HG02981 (cell line): ENCODE data around the gene ATG10.
A peak's percentile ranks its signal among the peaks of the same experiment; 100 is the strongest.
"Not testable (repeated sequence)": the region's sequence is repeated elsewhere in the genome, so short reads cannot be mapped to it uniquely, and the experiment has no call there.

Source experiments
- ATAC-seq: cut with Tn5 transposase; IDR thresholded peaks from one replicate; pipeline ENCODE4 v1.9.1; 2021; ENCODE audit warnings: mild to moderate bottlenecking, moderate library complexity; ENCODE audit not compliant: unreplicated experiment

The ATG10 gene

DNA sequence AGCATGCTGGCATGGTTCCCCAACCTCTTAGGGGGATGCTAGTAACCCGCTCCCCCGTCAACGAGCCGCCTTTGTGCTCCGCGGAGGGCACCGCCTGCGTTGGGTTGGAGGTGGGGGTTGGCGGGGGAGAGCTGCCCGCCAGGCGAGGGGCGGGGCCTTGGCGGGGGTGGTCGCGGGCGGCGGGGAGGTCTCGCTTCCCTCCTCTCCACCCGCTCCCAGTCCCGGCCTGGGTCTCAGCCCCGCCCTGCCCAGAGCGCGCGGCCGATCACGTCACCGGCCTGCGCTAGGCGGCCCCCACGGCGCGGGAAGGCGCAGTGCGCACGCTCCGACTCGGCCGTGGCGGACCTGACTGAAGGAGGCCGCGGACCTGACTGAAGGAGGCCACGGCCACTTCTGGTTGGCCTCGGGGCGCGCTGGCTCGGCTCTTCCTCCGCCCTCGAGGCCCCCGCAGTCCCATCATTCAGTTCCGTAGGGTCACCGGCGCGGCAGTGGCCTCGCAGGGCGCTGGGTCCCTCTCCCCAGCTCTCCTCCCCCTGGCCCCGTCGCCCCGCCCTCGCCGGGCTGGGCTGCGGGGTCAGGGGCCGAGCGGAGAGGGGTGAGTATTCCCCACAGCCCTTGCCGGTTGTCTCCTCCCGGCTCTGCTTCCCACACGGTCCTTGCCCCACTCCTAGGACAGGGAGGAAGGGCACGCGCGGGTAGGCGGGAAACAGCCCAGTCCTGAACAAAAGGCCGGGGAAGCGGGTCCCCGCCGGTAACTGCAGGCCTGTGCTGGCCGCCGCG is at the start of gene ATG10:
Gene ATG10 (plus strand): TSS at position 312 of the 780 bp plus-strand sequence. CDS start 15,548 bp downstream, outside the sequence.
- ATAC-seq: peak; percentile 93

DNA sequence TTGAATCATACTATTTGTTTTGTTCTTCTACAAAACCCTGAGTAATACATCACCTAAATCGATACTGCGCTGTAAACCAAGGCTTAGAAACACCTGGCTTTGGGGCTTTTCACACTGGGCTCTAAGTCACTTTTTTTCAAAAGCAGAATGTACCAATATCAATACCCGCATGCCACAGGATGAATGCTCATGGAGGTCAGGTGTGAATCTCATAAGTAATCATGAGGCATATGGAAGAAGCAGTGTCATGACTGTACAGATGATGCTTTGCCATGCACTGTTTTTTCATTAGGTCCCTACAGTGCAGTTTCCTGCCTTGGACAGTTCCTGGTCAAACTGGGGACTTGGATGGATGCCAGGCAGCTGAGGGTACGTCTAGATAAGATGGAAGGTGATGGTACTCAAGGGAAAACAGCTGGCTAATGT is 49.0 kb upstream of the ATG10 start:
- ATAC-seq: no peak

DNA sequence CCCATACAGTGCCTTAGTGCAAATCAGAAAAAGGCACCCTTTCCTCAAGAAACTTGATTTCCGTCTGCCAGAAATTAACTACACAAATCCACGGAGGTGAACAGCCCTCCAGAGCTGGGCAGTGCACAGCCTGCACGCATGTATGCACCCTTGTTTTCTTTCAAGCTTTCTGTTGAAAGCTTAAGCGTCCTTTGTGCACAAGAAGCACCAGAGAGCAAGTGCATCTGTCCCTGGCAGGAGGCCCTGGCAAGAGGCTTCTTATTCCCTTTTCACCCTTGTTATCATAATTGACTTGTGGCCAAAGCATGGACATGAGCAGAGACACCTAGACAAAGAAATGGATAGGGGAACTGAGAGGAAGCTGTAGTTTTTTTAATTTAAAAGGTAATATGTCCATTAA is 47.4 kb upstream of the ATG10 start:
- ATAC-seq: no peak

DNA sequence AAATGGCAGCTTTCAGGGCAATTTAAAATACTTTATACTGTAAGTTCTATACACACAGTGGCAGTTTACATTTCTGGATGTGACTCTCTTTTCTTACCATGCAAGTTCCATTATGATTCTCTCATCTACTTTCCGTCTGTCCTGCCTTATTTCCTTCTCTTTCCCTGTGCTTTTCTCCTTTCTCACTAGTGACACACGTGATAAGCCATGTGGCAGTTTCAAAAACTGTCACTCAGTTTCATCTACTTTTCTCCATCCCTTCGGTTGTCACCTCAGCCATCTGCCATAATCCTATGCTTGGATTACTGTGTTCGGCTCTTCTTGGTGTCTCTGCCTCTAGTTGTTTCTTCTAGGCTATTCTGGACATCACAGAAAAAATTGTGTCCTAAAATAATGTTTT is 46.8 kb upstream of the ATG10 start:
- no peak for ATAC-seq

DNA sequence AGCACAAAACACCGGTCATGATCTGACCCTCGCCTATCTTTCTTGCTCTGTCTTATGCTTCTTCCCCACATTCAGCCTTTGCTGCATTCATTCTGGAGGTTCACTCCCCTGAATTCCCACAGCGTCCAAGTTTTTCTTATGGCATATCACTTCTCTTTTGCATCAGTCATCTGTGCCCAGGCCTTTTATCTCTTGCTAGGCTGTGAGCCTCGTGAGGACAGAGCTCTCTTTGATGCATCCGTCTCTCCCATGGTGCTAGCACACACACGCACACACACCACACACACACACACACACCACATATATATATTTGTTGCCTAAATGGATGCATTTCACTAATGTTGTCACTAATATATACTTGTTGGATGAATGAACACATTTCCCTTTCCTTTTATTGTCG is 45.8 kb upstream of the ATG10 start:
- no peak for ATAC-seq

- ATAC-seq: no peak
Observed at GRCh38 chr5:81936066-81936465, 35.8 kb upstream of the ATG10 start.

- ATAC-seq: no peak
Observed at GRCh38 chr5:81936750-81937149, 35.1 kb upstream of the ATG10 start.

- no peak for ATAC-seq
Observed at GRCh38 chr5:81942746-81943145, 29.1 kb upstream of the ATG10 start.

DNA sequence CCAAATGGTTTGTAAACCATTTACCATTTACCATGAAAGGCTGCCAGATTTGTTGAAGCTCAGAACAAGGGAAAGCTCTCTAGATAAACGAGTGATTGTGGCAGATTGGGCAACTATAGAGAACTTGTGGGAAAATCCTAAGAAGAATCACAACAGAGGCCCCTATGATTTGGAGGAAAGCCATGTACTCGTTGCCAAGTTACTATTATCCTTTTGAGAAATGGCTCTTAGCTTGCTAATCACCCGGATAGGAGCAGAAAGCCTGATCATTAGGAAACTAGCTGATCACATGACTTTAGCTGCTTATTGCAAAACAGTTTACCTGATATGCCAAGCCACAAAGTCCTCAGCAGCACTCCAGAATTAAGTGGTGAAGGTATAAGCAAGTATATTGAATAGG is 23.5 kb upstream of the ATG10 start:
- ATAC-seq: no peak

- no peak for ATAC-seq
Observed at GRCh38 chr5:81949462-81949861, 22.4 kb upstream of the ATG10 start.

- ATAC-seq: no peak
Observed at GRCh38 chr5:81950996-81951395, 20.8 kb upstream of the ATG10 start.

DNA sequence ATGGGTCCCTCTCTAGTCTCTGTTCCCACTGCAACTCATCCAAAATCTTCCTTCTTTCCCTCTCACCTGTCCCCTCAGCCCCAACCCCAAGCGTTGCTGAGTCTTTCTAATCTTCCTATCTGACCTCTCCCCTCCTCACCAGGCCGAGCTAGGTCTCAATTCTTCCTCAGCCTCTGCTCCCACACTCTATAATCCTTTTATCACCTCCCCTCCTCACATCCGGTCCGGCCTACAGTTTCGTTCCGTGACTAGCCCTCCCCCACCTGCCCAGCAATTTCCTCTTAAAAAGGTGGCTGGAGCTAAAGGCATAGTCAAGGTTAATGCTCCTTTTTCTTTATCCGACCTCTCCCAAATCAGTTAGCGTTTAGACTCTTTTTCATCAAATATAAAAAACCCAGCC is 17.0 kb upstream of the ATG10 start:
- not testable (repeated sequence) for ATAC-seq

DNA sequence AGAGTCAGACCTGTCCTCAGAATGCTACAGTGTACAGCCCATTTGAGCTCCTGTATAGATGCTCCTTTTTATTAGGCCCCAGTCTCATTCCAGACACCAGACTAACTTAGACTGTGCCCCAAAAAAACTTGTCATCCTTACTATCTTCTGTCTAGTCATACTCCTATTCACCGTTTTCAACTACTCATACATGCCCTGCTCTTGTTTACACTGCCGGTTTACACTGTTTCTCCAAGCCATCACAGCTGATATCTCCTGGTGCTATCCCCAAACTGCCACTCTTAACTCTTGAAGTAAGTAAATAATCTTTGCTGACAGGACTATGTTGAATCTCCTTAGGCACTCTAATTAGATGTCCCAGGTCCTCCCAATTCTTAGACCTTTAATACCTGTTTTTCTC is 13.7 kb upstream of the ATG10 start:
- not testable (repeated sequence) for ATAC-seq

DNA sequence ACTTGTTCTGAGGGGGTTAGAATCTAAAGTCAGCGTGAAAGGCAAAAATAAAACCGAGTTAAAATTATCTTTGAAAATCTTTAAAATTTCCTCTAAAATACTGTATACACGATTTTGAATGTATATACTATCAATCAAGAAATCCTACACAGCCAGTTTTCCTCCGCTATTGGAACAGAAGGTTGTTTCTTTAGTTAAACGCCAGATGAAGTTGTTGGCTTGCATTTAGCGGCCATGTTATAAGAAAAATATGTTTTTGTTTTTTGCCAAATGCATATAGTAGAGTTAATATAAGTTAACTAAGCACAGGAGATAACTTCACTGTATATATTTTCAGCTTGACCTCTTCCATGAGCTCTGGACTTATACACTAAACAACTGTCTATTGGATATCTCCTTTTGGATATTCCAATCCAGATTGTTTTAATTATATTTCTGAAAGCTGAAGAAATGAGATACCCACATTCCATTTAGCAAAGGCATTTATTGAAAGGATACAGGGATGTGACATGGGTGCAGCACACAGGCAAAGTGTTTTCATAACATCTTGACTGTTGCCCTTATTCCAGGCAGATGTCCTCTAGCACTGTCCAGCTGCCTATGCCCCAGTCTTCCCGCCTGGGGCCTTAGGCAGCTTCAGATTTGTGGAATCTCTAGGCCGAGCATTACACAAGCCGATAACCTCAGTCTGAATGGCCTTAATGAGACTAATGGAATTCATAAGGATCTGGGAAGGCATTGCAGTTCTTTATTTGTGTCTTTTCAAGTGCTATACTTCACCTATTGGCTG is 10.0 kb upstream of the ATG10 start:
- ATAC-seq: no peak

GRCh38 chr5:81963544-81963943 is 8.3 kb upstream of the ATG10 start:
- ATAC-seq: no peak

GRCh38 chr5:81965524-81965923 is 6.3 kb upstream of the ATG10 start:
- no peak for ATAC-seq

DNA sequence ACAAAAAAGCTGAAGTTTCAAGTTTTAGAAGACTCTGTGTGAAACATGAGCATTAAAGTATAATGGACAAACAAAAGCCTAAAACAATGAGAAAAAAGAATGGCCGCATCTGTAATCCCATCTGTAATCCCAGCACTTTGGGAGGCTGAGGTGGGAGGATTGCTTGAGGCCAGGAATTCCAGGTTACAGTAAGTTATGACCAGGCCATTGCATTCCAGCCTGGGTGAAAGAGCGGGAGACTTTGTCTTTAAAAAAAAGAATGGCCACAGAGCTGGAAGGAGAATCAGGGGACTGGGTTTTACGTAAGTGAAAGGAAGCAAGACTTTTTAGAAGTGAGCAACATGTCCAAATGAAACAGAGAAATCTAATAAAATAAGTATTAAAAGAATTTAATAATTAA is 2.6 kb upstream of the ATG10 start:
- ATAC-seq: no peak

DNA sequence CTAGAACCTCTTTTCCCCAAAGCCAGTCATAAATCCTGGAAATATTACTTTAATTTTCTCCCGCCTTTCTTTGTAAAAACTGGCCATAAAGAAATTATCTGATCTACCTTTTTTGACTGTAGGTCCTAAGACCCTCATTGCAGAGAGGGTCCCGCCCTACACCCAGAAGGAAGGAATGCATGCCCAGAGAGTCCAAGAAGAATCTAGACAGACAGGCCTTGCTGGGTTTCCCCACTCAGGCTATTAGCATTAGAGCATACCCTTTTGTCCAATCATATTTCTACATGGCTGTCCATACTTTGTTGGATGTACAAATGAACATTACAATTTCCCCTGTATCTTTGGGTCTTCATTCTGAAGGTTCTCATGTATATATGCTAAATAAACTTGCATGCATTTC is 1.9 kb upstream of the ATG10 start:
- no peak for ATAC-seq

- no peak for ATAC-seq
Observed at GRCh38 chr5:81971111-81971711, 612 bp upstream of the ATG10 start.

GRCh38 chr5:81972492-81972783 is 615 bp downstream of the ATG10 start:
- ATAC-seq: peak; percentile 44

GRCh38 chr5:81980160-81980559 is 8.3 kb downstream of the ATG10 start:
- ATAC-seq: no peak
